Testis (tissue), 3 donors: ENCODE measurements around the gene PPP2R2C. TPM values are rescaled to one million over a fixed set of nuclear protein-coding genes. Genes with fewer than 3 reads are reported as not detected.

Experiments
- DNase-seq: peaks from one replicate; pipeline ENCODE4 v3.0.0-alpha.2; 2019
- H3K27ac ChIP-seq, 2 donors: fragments of 200-600 bp; sonication (generic); one replicate each; pipeline ENCODE4 v1.5.1; 2019
- H3K27me3 ChIP-seq: fragments of 200-600 bp; sonication (generic); one replicate; pipeline ENCODE4 v1.5.1; 2019
- H3K36me3 ChIP-seq: fragments of 200-600 bp; sonication (generic); one replicate; pipeline ENCODE4 v1.5.1; 2017; ENCODE audit warnings: low read depth; ENCODE audit errors: missing control alignments
- H3K4me1 ChIP-seq: fragments of 200-600 bp; sonication (generic); one replicate; pipeline ENCODE4 v1.5.1; 2019
- H3K4me3 ChIP-seq, 2 donors: fragments of 200-600 bp; sonication (generic); one replicate each; pipeline ENCODE4 v1.5.1; 2017 to 2019
- H3K9me3 ChIP-seq: fragments of 200-600 bp; sonication (generic); one replicate; pipeline ENCODE4 v1.5.1; 2017
- POLR2A ChIP-seq: fragments of 450-650 bp; IDR thresholded peaks from one replicate; pipeline ENCODE4 v1.6.1; 2017; ENCODE audit warnings: antibody characterized with exemption, mild to moderate bottlenecking, moderate library complexity
- WGBS, 2 donors: methylation state at CpG; one replicate each; pipeline ENCODE4 v1.1.5; 2018; 5-methylcytosine and 5-hydroxymethylcytosine counted together
- intact Hi-C: fragments of 100-400 bp; cut with DNase I; formaldehyde crosslinking; loops from one replicate; pipeline ENCODE4 v1.15.1; 2023; ENCODE audit warnings: low total_unique reads
- polyA plus RNA-seq: library from polyadenylated mRNA; stranded (reverse); fragments of 350-450 nt; fragmentation: Illumina TruSeq; extraction: RNeasy Lipid Tissue Mini Kit (QIAGEN cat#74804); gene quantifications from one replicate; pipeline ENCODE4 v1.2.3, GENCODE V29; 2014; ENCODE audit warnings: low read depth, low replicate concordance; ENCODE audit not compliant: insufficient read depth
- total RNA-seq, 2 donors: library from RNA; depleted of rRNA; stranded (reverse); fragments of >200 nt; gene quantifications; one replicate each; pipeline ENCODE4 v1.2.3, GENCODE V29; 2016
- TF ChIP-seq, protein P1 (sequence below), 3 experiments: fragments of 450-650 bp in 2 of 3; fragments of 200-600 bp in 1 of 3; sonication (generic) in 1 of 3; IDR thresholded peaks; one replicate each; pipeline ENCODE4 v1.5.1; 2016 to 2019; ENCODE audit warnings: antibody characterized with exemption in 3 of 3, mild to moderate bottlenecking in 2 of 3, moderate library complexity in 1 of 3

Gene PPP2R2C
- total and polyA plus RNA-seq, 3 donors from 2014 or later = 7.9 to 20.4 (median 13.1) TPM

DNA sequence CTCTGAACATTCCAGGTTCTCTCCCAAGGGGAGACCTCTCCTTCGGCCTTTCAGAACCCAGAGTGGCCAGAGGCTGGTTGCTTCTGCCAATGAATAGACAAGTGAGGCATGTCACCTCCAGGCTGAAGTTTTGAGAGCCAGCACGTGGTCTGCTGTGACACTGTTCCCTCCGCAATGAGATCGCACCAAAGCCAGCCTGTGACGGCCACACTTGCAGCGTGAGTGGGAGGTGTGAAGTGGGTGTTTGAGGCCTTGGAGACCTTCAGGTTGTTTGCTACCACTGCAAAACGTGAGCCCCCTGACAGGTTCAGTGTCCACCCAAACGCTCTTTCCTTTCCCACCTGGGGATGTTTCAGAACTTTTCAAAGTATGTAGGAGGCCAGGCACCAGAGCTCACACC, 121.8 kb downstream of the PPP2R2C start:
- H3K4me1 ChIP-seq = no peaks in the 10 kb centered on the region
- H3K9me3 ChIP-seq = no peaks in the 10 kb centered on the region
- no peak for TF ChIP-seq POLR2A
- TF ChIP-seq, protein P1, sequence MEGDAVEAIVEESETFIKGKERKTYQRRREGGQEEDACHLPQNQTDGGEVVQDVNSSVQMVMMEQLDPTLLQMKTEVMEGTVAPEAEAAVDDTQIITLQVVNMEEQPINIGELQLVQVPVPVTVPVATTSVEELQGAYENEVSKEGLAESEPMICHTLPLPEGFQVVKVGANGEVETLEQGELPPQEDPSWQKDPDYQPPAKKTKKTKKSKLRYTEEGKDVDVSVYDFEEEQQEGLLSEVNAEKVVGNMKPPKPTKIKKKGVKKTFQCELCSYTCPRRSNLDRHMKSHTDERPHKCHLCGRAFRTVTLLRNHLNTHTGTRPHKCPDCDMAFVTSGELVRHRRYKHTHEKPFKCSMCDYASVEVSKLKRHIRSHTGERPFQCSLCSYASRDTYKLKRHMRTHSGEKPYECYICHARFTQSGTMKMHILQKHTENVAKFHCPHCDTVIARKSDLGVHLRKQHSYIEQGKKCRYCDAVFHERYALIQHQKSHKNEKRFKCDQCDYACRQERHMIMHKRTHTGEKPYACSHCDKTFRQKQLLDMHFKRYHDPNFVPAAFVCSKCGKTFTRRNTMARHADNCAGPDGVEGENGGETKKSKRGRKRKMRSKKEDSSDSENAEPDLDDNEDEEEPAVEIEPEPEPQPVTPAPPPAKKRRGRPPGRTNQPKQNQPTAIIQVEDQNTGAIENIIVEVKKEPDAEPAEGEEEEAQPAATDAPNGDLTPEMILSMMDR (IDR thresholded peaks at IDR 0.05) = no peak
- intact Hi-C loops = no loop called here
- H3K27ac ChIP-seq = no peak overlapping the region
- no peak overlapping the region for H3K4me3 ChIP-seq
- WGBS, 2 donors = 76 to 90% methylated on average over 5 to 8 of the region's 8 CpGs
- H3K36me3 ChIP-seq = no peaks in the 10 kb centered on the region
- no peak for DNase-seq
- no peaks in the 10 kb centered on the region for H3K27me3 ChIP-seq

DNA sequence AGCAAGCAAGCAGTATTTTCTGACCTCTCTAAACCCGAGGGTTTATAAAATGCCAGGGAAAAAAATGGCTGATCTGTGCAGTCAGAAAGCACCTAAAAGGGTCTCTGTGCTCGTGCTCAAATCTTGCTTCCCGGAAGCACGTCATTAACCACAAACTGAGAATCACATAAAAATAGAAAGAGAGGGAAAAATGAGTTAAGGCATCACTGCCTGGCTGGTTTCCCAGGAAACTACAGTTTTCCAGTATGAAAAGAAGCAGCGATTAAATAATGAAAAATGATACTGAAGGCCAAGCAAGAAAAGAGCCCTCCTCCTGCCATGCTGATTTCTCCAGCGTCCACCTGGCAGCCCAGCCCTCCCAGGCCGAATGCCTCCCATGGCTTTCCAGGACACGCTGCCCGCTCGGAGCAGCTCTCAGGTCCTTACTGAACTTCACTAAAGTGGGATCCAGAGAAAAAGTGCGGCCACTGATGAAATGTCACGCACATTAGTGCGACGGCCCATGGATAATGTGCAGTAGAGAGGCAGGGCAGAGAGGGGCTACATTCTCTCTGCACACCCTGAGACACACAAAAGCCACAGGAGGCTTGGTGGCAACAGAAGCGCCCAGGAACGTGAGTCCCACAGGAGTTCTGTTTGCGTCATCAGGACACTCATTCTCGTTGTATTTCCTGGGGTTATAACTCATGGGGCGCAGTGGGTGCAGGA, 122.4 kb downstream of the PPP2R2C start:
- Histone ChIP-seq H3K4me1 (no peaks in the 10 kb centered on the region), H3K27ac (no peak overlapping the region), H3K9me3 (no peaks in the 10 kb centered on the region), H3K4me3 (no peak overlapping the region), H3K27me3 (no peaks in the 10 kb centered on the region), H3K36me3 (no peaks in the 10 kb centered on the region)
- intact Hi-C loops = no loop called here
- no peak for DNase-seq
- WGBS, 2 donors = 64 to 81% methylated on average over 11 to 19 of the region's 19 CpGs
- TF ChIP-seq, protein P1 (IDR thresholded peaks at IDR 0.05) = no peak
- no peak for TF ChIP-seq POLR2A

DNA sequence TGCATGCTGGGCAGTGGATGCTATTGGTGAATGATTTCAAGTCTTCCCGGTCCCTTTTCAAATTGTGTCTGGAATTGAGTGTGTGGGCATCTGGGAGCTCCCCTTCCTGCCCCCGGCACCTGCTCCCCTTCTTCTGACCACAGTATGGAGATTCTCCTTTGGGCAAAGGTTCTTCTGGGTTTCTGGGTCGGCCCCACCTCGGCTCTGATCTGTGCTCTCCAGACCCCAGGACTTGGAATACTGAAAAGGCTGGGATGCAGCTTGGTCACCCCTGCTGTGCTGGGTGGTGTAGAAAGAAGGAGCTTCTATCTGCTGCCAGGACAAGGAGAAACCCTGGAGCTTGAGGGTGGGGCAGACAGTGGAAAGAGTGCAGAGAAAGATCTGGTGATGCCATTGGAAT, 124.0 kb downstream of the PPP2R2C start:
- Histone ChIP-seq H3K36me3 (no peaks in the 10 kb centered on the region), H3K4me1 (no peaks in the 10 kb centered on the region), H3K27ac (no peak overlapping the region), H3K27me3 (no peaks in the 10 kb centered on the region), H3K9me3 (no peaks in the 10 kb centered on the region), H3K4me3 (no peak overlapping the region)
- DNase-seq = no peak
- TF ChIP-seq, protein P1 (IDR thresholded peaks at IDR 0.05) = no peak
- TF ChIP-seq POLR2A = no peak
- WGBS, 2 donors = 93 to 97% methylated on average over 4 of the region's 4 CpGs
- intact Hi-C loops = no loop called here

DNA sequence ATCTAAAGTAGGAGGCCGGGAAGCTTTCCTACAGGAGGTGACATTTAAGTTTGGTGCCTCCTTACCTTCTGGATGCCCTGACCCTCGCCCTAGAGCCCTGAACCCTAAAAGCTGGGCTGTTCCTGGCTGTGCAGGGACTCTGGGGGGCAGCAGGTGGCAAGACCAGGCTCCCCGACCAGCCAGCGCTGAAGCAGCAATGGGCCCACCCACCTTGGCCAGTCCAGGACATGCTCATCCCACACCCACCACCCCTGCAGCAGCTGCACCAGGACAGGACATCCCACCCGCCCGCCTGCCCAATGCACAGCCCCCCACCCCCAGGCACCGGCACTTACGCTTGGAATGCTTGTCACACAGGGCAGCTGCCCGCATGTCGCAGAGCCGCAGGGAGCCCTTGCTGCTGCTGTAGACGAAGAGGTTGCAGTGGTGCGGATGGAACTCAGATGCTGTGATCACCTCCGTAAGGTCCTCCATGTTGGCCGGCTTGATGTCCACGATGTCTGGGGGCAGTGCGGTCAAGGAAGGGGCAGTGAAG, 124.8 kb downstream of the PPP2R2C start:
- H3K36me3 ChIP-seq = no peaks in the 10 kb centered on the region
- H3K4me1 ChIP-seq = no peaks in the 10 kb centered on the region
- no peaks in the 10 kb centered on the region for H3K9me3 ChIP-seq
- WGBS, 2 donors = 89% methylated on average over 7 to 15 of the region's 17 CpGs
- no peak overlapping the region for H3K27ac ChIP-seq
- no peak for DNase-seq
- H3K4me3 ChIP-seq = no peak overlapping the region
- intact Hi-C loops = no loop called here
- TF ChIP-seq, protein P1 (IDR thresholded peaks at IDR 0.05) = no peak
- no peak for TF ChIP-seq POLR2A
- no peaks in the 10 kb centered on the region for H3K27me3 ChIP-seq
